ENCODE measurements around the gene DENND1B. TPM values are rescaled to one million over a fixed set of nuclear protein-coding genes. Genes with fewer than 3 reads are reported as not detected.

DENND1B gene
- total and polyA plus RNA-seq, 2 of the 8 experiments (the other 6 are each of a cell fraction or from before 2014, with no cell fraction given), result 0.74 to 3.3 TPM

GRCh38 chr1:197462539-197462938 is 312.7 kb downstream of the DENND1B start:
- Histone ChIP-seq H4K20me1 (replicated peaks in 1 of 2; ENCODE audit: control insufficient read depth in 1 of 2, insufficient read depth in 2 of 2, low read length in 2 of 2) (no peaks in the 10 kb centered on the region), H3K36me3 (ENCODE audit: control insufficient read depth in 2 of 4, insufficient read depth in 4 of 4, low read length in 3 of 4) (no peaks in the 10 kb centered on the region), H2BK120ac (replicated peaks; ENCODE audit: low read depth, low read length) (no peak overlapping the region), H3K56ac (replicated peaks; ENCODE audit: insufficient read length, low read depth, low read length) (no peak overlapping the region), H3K4me3 (ENCODE audit: extremely low read depth in 1 of 4, insufficient read depth in 2 of 4, low read depth in 3 of 4, low read length in 4 of 4) (no peak overlapping the region), H3K14ac (ENCODE audit: insufficient read length) (no peak overlapping the region), H3K4ac (replicated peaks; ENCODE audit: insufficient read length, low read depth, low read length) (no peak overlapping the region), H3K18ac (ENCODE audit: extremely low read depth, low read length) (no peak overlapping the region), H2AK5ac (ENCODE audit: low read depth, low read length) (no peak overlapping the region), H2BK12ac (ENCODE audit: low read depth, low read length) (no peak overlapping the region), H2BK5ac (ENCODE audit: low read depth, low read length) (no peak overlapping the region), H3K23ac (ENCODE audit: insufficient read length) (no peak overlapping the region), H3K4me2 (ENCODE audit: insufficient read depth in 1 of 2, low read depth in 2 of 2, low read length in 2 of 2) (no peak overlapping the region), H4K5ac (ENCODE audit: insufficient read length, low read depth, low read length) (no peak overlapping the region), H3K9ac (replicated peaks in 1 of 4; ENCODE audit: extremely low read depth in 1 of 4, low read depth in 3 of 4, low read length in 3 of 4) (no peak overlapping the region), H2AFZ (ENCODE audit: low read length) (no peak overlapping the region), H3K23me2 (ENCODE audit: low read depth, low read length) (no peaks in the 10 kb centered on the region), H3K9me3 (ENCODE audit: insufficient read depth in 2 of 2, low read depth in 1 of 2, low read length in 1 of 2) (no peaks in the 10 kb centered on the region), H2BK15ac (ENCODE audit: low read length) (no peak overlapping the region), H4K8ac (ENCODE audit: extremely low read depth, insufficient read depth, low read length) (no peak overlapping the region), H3K27me3 (replicated peaks in 1 of 4; ENCODE audit: control insufficient read depth in 3 of 4, extremely low read depth in 1 of 4, insufficient read depth in 3 of 4, low read length in 3 of 4) (peaks cover 0 to 1% (median 0%) of the 10 kb centered on the region in 4 experiments; a peak in 1 of 7 replicates), H3K4me1 (replicated peaks in 1 of 4; ENCODE audit: control insufficient read depth in 3 of 4, insufficient read depth in 4 of 4, low read length in 3 of 4) (peaks cover 0 to 6% (median 5%) of the 10 kb centered on the region in 4 experiments; a peak in 4 of 7 replicates), H3K27ac (ENCODE audit: low read depth, low read length) (no peak overlapping the region), H3K79me2 (ENCODE audit: control insufficient read depth in 1 of 2, insufficient read depth in 2 of 2, low read length in 2 of 2) (no peaks in the 10 kb centered on the region), H2BK20ac (ENCODE audit: low read length) (no peak overlapping the region), H3K79me1 (ENCODE audit: low read depth, low read length) (no peaks in the 10 kb centered on the region; the same call in 1 of the 2 replicates), H4K91ac (replicated peaks; ENCODE audit: insufficient read length, low read length) (no peak overlapping the region)
- TF ChIP-seq EZH2 (IDR thresholded peaks at IDR 0.05; ENCODE audit: low read depth, low read length, severe bottlenecking) (no peak), POLR2A (IDR thresholded peaks at IDR 0.05; ENCODE audit: control extremely low read depth in 1 of 2, low read depth in 2 of 2, low read length in 2 of 2) (no peak), BRCA1 (IDR thresholded peaks at IDR 0.05; ENCODE audit: low read depth, low read length) (no peak), KDM5A (IDR thresholded peaks at IDR 0.05; ENCODE audit: low read length) (no peak), SP1 (IDR thresholded peaks at IDR 0.05; ENCODE audit: low read depth, low read length) (no peak), E2F6 (IDR thresholded peaks at IDR 0.05) (no peak), ZNF274 (IDR thresholded peaks at IDR 0.05; ENCODE audit: borderline replicate concordance, extremely low read depth, low read length) (no peak), POU5F1 (IDR thresholded peaks at IDR 0.05; ENCODE audit: low read depth, low read length) (no peak), HDAC6 (IDR thresholded peaks at IDR 0.05; ENCODE audit: low read depth, low read length) (no peak)
- no peak for DNase-seq (ENCODE audit: low read depth in 1 of 2, low spot score in 2 of 2)
- 92% methylated on average over 5 of the region's 5 CpGs; no CpG with 5 or more reads in 1 of the 2 experiments for WGBS, 2 experiments (ENCODE audit: extremely low coverage in 1 of 2, insufficient coverage in 1 of 2, insufficient read length in 1 of 2, insufficient replicate concordance in 2 of 2, low coverage in 1 of 2, low lambda C conversion rate in 2 of 2, missing lambda C conversion rate in 1 of 2)
- FAIRE-seq, result no peak
- ChIA-PET POLR2A (ENCODE audit: partially characterized antibody) (no interaction called here), CTCF (ENCODE audit: partially characterized antibody) (interaction anchor here (0.6 to 1.4 kb wide), 3 partner anchors 29 to 306 kb away, joined by 3 to 9 read pairs (median 4); no protein-coding TSS in a partner anchor)

Measured in H1 (cell line).